GDM1 (cell line): ENCODE results near the gene TMEM243.
"Not testable (repeated sequence)": the region's sequence is repeated elsewhere in the genome, so short reads cannot be mapped to it uniquely, and the experiment has no call there.

ENCODE experiments used
- DNase-seq: peaks from one replicate; lab custom pipeline; 2025; lab: John Stamatoyannopoulos, UW

Gene TMEM243

DNA sequence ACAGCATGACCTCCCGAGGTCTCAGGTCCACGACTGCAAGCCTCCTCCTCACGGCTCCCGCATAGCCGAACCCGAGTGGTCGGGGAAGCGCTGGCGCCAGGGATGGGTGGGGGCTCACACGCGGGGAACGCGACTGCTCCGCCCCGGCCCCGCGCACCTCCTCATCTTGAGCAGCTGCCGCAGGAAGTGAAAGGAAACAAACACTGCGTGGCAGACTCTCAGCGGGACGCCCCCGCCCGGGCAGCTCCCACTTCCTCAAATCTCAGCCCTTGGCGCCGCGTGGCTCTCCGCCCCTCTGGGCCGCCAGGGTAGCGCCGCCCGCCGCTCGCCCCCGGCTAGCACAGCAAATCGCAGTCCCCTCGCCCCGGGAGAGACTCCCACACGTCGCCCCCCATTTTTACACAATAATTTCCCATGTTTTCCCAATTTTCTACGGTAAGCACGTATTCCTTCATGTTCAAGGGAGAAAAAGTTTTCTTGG is at the start of gene TMEM243:
TMEM243 (minus strand) TSS at position 188 of the 481 bp plus-strand sequence. CDS start 229 bp downstream, outside the sequence.
- DNase-seq = peak; percentile 47

DNA sequence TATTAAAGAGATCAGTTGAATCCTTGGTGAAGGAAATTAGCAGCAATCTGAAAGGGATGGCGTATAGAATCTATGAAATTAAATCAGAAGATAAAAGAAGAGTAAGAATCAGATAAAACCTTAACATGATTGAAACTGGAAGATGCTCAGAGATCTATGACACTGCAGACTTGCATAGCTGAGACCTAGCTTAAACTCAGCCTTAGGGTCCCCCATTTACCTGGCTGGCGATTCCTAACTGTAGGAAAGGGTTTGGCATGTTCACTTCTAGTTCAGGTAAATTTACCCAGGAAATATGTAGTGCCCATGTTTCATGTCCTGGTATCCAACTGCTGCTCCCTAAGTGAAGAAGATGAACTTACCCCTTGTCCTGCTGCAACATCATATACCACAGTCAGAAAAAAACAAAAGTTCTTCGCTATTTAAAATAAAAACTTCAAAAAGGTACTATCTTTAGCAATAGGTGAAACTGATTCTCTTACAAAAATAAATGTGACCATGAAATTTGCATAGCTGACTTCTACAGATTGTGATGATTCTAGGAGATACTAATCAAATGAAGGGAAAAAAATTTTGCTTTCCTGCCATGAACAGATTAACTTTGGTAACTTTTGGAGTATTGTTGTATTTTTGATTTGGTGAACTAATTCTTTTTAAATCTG is 47.8 kb upstream of the TMEM243 start:
- no peak for DNase-seq

DNA sequence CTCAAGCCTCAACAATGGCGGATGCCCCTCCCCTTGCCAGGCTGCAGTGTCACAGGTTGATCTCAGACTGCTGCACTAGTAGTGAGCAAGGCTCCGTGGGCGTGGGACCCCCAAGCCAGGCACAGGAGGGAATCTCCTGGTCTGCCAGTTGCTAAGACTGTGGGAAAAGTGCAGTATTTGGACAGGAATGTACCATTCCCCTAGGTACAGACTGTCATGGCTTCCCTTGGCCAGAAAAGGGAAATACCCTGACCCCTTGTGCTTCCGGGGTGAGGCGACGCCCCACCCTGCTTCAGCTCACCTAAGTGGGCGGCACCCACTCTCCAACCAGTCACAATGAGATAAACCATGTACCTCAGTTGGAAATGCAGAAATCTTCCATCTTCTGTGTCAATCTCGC is 44.0 kb upstream of the TMEM243 start:
- no peak for DNase-seq

DNA sequence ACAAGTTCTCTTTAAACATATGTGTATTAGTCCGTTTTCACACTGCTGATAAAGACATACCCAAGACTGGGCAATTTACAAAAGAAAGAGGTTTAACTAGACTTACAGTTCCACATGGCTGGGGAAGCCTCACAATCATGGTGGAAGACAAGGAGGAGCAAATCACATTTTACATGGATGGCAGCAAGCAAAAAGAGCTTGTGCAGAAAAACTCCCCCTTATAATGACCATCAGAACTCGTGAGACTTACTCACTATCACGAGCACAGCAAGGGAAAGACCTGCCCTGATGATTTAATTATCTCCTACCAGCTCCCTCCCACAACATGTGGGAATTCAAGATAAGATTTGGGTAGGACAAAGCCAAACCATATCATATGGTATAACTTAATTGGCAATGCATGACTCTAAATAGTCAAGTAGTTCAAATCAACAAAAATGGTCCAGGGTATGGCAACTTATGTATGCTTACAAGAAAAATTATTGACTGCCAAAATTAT is 34.1 kb upstream of the TMEM243 start:
- no peak for DNase-seq

- not testable (repeated sequence) for DNase-seq
These were observed 26.1 kb upstream of the TMEM243 start for GRCh38 chr7:87245671-87246070.

- not testable (repeated sequence) for DNase-seq
These were observed 19.0 kb upstream of the TMEM243 start for GRCh38 chr7:87238464-87239051.

DNA sequence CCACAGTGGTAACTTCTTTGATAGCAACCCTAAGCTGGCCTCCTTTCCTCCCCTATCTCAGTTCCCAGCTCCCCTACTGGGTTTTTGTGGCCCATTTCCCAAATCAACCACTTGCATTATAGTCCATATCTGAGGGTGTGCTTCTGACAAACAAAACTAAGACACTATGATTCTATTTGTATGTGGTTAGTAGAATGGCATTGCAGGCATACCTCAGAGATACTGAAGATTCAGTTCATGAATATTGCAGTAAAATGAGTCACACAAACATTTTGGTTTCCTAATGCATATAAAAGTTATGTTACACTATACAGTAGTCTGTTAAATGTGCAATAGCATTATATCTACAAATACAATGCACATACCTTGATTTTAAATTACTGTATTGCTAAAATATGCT is 15.4 kb upstream of the TMEM243 start:
- no peak for DNase-seq

DNA sequence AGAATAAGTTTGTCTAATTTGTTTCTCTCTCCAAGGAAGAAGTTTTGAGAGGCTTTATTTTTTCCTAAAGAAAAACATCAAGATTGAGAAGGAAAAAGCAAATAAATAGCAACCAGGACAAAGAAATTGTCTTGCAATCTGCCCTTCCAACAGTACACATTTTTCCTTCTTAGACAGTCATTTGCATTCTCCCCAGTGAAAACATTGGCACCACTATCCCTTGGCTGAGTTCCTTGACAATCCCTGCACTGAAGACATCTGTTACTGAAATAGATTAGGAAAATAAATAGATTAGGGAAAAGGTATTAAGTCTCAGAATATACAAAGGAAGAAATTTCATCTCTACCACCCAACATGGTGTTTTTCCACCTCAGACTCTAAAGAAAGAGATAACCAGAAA is 12.2 kb upstream of the TMEM243 start:
- no peak for DNase-seq

DNA sequence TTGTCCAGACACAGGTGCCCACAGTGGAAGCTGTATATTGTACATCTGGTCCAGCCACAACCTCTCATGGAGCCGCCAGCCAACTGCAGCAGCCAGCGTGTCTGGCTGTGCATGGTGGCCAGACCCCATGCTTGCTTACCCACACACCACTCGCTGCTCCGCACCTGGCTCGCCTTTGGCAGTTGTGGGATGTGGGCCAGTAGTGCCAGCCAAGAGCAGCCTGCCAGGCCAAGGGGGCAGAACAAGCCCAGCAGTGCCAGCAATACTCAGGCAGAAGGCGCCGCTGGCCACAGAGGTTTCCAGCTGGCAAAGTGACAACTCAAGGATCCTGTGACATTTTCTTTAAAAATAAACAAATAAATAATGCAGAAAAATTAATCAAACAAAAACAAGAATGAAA is 11.7 kb upstream of the TMEM243 start:
- DNase-seq = no peak

- no peak for DNase-seq
These were observed 7.0 kb upstream of the TMEM243 start for GRCh38 chr7:87226495-87226894.

- no peak for DNase-seq
These were observed 6.2 kb upstream of the TMEM243 start for GRCh38 chr7:87225696-87226095.

DNA sequence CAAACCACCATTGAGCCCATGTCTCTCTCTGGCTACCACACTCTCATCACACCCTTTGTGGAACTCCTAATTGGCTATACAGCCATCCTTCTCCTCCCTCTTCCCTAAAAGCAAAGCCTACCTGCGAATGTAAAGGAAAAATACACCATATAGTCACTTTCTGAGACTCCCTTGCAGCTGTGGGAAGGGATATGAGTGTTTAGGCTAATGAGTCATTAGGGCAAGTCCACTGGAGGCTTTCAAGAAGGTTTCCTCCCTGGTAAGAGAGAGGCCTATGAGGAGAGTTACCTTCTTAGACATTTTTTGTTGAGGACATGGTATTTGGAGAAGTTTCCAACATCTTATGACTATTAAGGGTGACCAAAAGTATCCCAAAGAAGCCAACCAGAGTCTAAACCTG is 4.1 kb upstream of the TMEM243 start:
- no peak for DNase-seq

GRCh38 chr7:87220734-87221215 is 1.2 kb upstream of the TMEM243 start:
- DNase-seq = no peak

- DNase-seq = peak; percentile 33
These were observed 648 bp upstream of the TMEM243 start for GRCh38 chr7:87220026-87220733.

- peak; percentile 10 for DNase-seq
These were observed 562 bp downstream of the TMEM243 start for GRCh38 chr7:87218796-87219544.

DNA sequence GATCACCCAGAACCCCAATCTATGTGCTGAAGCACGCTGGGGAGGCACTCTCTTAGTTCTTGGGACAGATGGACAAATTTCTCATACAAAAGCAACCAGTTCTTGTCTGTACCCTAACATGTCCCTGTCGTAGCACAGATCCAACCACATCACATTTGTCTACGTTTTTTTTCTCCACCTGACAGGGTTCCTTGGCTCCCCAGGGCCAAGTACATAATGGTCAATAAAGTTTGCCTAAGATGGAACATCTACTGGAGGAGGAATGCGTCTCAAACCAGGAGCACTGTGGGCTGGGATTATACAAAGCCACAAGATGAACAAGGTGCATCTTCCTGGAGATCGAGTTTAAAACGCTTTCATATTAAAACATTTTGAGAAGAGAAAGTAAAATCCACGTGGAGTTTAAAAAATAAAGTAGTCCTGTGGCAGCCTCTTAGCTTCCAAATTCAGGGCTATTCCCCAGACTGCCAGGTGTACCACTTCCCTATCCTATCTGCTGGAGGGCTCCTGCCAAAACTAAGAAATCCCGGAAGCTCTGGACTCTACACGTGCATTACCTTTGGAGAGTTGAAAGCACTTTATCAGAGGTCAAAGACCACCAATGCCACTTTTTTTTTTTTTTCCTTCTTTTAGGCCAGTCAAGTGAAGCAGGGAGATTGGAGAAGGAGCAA is 1.4 kb downstream of the TMEM243 start:
- DNase-seq = no peak

- DNase-seq = no peak
These were observed 2.6 kb downstream of the TMEM243 start for GRCh38 chr7:87216701-87217508.

DNA sequence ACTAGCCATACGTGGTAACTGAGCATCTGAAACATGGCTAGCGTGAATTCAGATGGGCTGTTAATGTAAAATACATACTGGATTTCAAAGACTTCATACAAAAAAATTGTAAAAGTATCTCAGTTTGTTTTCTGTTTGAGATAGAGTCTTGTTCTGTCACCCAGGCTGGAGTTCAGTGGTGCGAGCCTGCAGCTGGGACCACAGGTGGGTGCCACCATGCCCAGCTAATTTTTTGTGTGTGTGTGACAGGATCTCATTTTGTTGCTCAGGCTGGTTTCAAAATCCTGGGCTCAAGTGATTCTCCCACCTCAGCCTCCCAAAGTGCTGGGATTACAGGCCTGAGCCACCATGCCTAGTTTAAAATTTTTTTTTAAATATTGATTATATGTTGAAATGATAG is 4.5 kb downstream of the TMEM243 start:
- no peak for DNase-seq

GRCh38 chr7:87213811-87214210 is 5.7 kb downstream of the TMEM243 start:
- DNase-seq = no peak

DNA sequence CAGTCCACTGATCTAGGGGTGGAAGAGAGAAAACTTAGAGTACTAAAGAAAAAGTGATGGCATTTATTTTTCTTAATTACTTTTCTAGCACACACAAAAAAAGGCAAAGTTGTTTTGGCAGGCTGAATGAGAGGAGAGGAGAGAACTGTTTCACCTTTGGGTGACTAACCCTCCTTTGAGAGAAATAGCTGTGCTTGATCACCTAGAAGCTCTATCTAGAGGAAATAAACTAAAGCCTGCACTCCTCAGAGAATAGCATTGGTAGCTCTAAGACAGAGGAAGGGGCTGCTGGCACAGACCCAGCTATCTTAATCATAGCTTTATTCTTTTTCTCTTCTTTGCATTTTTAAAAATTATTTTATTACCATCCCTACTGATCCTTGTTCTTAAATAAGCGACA is 6.3 kb downstream of the TMEM243 start:
- DNase-seq = no peak

GRCh38 chr7:87212498-87212897 is 7.0 kb downstream of the TMEM243 start:
- no peak for DNase-seq
